Measurements from ENCODE around the gene TCF19.

DNA sequence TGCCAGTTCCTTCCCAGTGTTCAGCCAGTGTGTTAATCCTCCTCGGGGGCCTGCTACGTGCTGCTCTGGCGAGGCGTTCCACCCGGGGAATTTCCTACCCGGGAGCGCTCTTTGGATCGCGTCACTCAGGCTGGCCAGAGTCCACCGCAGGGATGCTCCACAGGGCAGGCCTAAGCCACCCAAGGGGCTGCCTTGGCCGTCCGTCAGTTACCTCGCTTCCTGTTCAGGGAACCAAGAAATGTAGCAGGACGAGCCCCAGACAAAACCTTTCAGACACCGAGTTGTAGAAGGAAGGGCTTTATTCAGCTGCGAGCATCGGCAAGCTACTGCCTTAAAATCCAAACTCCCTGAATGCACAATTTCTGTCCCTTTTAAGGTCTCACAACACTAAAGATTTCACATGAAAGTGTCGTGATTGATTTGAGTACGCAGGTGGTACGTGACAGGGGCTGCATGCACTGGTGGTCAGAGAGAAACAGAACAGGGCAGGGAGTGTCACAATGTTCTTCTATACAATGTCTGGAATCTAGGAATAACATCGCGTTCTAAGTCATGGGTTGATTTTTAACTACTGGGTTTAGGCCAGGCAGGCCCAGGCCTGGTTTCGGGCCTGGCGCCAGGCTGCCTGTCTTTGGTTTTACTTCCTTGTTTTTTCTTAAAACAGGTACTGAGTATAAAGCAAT, 27.8 kb downstream of the TCF19 start:
- TF ChIP-seq POLR2A (IDR thresholded peaks at IDR 0.05): no peak
- TF ChIP-seq, protein P1, sequence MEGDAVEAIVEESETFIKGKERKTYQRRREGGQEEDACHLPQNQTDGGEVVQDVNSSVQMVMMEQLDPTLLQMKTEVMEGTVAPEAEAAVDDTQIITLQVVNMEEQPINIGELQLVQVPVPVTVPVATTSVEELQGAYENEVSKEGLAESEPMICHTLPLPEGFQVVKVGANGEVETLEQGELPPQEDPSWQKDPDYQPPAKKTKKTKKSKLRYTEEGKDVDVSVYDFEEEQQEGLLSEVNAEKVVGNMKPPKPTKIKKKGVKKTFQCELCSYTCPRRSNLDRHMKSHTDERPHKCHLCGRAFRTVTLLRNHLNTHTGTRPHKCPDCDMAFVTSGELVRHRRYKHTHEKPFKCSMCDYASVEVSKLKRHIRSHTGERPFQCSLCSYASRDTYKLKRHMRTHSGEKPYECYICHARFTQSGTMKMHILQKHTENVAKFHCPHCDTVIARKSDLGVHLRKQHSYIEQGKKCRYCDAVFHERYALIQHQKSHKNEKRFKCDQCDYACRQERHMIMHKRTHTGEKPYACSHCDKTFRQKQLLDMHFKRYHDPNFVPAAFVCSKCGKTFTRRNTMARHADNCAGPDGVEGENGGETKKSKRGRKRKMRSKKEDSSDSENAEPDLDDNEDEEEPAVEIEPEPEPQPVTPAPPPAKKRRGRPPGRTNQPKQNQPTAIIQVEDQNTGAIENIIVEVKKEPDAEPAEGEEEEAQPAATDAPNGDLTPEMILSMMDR (IDR thresholded peaks at IDR 0.05): no peak

Data from lower leg skin (tissue), 3 donors.